GM19025 (cell line): ENCODE measurements around the gene MRC2.
"Not testable (repeated sequence)": the region's sequence is repeated elsewhere in the genome, so short reads cannot be mapped to it uniquely, and the experiment has no call there.

ENCODE experiments used
- ATAC-seq: cut with Tn5 transposase; IDR thresholded peaks from one replicate; pipeline ENCODE4 v1.9.1; 2021; ENCODE audit warnings: mild to moderate bottlenecking, low read depth, moderate library complexity; ENCODE audit not compliant: unreplicated experiment

Gene MRC2

DNA sequence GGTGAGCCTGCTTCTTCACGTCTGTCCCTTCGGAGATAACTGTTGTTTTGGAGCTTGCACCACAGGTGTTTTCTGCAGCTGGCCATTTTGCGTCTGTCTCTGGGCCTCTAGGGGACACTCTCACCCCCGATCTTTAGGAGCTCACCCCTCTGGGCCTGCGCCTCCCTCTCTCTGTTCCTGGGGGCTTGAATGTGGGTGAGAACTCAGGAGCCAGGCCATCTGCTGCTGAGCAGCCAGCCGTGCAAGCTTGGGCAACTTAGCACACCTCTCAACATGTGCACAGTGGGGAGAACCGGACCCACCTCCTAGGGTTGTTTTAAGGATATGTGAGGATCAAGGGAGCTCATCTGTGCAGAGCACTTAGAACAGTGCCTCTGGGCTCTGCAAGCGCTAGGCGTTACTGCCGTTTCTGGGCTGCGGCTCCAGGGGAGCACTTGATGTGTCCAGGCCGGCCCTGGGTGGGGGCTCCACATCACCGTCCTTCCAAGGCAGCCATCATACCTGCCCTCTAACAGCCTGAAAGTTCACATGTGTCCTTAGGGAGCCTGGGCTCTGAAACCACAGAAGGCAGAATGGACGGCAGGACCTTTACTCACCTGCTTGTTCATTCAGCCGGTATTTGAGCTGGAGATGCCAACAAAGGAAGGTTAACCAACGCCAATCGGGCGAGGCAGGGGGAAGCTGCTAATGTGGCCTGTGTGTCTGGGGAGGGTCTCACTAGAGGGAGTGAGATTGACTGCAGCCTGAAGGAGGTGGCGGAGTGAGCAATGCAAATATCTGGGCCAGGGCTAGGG is 66.3 kb downstream of the MRC2 start:
- no peak for ATAC-seq

GRCh38 chr17:62695093-62695738 is 67.7 kb downstream of the MRC2 start:
- ATAC-seq: not testable (repeated sequence)

DNA sequence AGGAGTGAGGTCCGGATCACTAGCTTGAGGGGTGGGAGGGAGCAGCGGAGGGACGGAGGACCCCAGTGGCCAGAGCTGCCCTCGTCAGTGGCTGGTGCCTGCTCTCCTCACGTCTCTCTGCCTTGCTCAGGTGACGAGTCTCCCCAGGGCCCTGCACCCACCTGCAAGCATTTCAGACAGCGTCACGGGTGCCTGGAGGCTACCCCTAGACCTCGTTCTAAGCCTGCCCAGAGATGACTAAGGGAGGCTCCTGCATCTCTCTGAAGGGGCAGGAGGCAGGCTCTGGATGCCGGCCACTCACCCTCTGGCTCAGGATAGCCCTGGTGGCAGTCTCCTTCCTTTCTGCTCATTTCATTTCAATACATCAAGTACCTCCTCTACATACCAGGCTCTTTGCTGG is 68.8 kb downstream of the MRC2 start:
- no peak for ATAC-seq

DNA sequence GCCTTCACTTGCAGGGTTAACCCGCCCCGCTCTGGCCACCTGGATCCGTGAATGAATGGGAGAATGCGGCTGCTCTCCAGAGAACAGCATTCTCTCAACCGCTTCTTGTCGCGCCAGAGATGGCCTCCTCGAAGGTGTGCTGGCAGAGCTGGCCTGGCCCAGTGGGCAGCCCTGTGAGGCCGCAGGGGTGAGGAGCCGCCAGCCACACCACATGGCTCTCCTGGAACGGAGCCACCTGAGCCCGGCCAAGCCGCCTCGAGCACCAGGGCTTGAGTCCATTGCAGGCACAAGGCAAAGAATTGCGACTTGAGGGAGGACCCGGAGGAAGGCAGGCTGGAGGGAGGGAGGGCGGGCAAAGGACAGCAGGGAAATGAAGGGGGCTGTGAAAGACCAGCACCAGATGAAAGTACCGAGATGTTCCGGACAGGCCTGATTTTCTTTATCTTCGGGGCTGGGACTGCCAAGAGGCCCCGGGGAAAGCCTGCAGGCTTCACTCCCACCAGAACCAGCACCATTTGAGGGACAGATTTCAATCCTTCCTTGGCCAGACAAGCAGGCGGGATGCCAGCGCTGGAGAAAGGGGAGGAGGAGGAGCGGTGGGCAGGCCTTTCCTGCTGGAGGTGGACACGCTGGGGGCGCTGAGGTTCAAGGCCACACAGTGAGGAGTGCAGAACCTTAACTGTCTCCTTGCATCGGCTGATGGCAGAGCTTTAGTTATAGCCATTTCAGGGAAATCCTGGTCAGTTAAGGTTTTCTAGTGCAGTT is 69.4 kb downstream of the MRC2 start:
- ATAC-seq: no peak

GRCh38 chr17:62698459-62698858 is 71.0 kb downstream of the MRC2 start:
- not testable (repeated sequence) for ATAC-seq

- ATAC-seq: no peak
Measured at GRCh38 chr17:62700964-62701705, 73.7 kb downstream of the MRC2 start.

DNA sequence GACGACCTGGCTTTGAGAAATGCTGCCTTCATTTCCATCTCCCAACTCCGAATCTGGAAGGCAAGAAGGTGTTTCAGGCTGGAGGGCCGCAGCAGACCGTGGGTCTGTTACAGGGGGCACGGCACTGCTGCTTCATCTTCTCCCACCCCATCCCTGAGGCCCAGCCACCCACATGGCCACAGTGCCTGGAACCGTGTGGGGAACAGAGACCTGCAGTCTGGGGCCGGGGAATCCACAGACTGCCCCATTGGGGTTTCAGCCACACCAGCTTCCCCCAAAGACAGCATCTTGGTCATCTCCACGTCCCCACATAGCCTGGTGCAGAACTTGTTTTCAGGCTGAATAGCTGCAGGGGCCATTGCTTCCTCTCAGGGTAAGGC is 74.2 kb downstream of the MRC2 start:
- no peak for ATAC-seq

- ATAC-seq: no peak
Measured at GRCh38 chr17:62702746-62703260, 75.3 kb downstream of the MRC2 start.

DNA sequence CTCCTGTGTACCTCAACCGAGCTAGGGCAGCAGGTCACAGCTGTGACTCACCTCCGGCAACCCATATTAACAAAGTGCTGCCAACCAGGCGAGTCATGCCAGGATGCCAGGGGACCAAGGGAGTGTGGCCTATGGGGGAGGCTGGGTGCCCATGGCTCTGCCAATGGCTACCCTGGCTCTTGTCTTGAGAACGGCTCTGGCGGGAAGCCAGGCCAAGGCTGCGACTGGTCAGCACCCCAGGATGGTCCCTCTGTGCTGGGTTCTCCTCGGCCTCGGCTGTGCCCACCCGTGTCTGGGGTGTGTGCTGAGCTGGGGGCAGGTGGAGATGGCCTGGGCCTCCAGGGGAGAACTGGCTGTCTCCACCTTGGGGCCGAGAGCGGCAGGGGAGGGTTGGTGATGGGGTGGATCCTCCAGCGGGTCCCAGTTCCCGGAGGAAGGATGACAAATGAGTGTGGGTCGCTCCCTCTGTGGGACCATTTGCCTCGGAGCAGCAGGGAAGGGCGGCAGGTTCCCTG is 75.8 kb downstream of the MRC2 start:
- ATAC-seq: no peak

- ATAC-seq: peak; percentile 83
Measured at GRCh38 chr17:62703776-62704380, 76.4 kb downstream of the MRC2 start.

DNA sequence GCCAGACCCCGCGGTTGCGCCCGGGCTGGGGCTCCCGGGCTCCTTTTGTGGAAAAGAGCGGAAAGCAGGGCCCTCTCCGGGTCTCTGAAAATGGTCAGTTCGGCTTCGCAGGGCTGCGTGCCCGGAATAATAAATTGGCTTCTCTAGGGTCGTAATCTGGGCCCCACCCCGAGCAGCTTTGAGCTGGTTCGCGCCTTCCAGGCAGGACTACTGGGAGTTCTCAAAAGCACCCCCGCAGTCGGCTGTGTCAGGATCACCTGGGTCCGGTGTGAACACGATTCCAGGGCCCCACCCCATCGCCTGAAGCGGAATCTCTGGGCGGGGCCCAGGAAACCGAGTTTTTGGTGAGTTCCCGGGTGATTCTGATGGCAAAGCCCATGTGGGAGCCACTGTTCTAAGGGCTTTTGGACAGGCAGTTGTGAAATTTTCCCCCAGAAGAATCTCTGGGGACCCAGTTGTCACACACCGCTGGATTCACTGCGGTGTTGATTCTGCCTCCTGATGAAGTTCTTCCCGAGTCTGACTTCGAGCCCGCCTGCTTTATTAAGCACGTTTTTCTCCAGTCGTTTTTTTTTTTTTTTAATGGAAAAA is 77.0 kb downstream of the MRC2 start:
- no peak for ATAC-seq

DNA sequence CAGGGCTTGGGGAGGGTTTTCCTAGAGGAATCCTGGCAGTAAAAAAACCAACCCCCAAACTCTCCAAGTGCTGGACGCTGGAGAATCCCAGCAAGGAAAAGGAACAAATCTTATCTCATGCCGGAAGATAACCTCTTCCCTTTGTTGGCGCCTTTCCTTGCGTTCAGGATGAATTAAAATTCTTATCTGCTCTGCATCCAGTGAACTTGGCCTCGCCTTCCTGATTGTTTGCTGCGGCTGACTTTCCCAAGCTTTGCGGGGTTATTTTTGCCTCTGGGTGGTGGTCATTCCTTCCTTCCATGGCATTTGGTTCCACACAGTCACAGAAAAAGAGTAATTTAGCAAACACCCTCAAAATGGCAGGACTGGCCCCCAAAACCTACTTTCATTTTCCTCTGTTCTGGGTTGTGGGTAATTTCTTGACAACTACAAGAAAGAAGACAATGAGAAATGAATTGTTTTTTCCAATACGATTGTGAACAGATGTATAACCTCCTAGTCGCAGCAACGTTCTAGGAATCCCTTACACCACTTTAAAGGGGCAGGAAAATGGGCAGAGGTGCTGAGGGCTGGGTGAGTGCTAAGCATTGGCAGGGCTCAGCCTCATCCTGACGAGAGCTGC is 77.8 kb downstream of the MRC2 start:
- ATAC-seq: no peak

DNA sequence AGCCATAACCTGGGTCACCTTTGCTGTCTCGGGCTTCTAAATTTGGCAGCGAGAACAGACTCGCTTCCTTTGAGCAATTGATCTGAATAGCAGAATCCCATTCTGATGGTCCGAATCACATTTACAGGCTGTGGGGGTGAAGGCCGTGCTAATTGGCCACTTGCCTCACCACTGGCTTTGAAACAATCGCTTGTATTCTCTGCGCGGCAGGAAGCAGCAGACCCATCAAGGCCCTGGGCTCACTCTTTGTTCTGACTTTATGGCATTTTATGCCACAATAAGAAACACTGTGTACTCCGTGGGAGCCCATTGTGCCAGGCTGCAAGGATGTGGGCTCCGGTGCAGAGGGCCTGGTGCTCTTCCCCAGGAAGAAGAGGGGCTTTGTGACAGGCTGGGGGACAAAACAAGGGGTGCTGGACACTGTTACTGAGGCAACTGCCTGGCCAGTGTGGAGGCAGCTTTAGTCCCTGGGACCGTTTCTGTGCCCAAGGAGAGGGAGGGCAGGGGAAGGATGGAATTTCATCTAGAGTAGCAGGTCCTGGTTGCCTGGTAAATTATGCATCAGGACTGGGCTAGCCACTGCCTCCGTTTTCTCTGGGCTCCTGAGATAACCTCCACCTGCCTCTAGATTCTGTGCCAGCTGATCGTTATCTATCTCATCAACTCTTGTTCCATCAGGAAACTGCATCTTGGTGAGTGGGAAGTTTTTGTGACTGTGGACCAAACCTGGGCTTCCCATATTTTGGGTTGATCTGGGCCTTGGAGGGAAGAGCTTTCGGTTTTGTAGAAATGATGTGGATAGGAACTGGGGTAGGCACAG is 78.5 kb downstream of the MRC2 start:
- no peak for ATAC-seq

DNA sequence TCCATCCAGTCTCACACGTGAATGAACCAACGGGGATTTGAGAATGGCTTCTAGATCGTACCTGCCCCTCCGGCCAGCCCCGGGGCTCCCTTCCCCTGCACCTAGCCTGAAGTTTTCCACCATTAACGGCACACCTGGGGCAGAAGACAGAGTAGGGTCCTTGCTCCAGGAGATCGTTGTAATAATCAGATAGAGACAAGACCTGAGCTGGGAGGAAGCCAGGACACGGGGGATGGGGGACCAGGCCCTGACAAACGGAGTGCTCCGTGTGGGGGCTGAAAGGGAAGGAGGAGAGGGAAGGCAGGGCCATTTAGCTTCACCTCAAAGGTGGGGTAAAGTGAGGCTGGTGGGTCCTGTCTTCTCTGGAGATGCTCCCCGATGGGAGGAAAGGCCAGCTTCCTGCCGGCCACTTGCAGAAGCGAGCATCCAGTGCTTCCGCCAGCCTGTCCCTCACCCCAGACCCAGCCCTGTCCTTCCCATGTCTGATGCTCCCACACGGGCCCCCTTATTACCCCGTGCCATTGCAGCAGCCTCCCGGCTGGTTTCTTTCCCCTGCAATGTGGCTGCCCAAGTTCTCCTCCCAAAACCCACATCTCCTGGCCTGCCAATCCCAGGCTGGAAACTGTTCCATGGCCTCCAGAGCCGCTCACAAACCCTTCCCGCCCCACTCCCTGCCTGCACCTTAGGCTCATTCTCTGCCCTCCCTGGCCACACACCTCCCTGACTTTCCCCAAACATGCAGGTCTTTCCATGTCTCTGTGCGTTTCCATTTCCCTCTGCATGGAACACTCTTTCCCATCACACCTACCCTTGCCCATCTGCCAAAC is 79.3 kb downstream of the MRC2 start:
- no peak for ATAC-seq

DNA sequence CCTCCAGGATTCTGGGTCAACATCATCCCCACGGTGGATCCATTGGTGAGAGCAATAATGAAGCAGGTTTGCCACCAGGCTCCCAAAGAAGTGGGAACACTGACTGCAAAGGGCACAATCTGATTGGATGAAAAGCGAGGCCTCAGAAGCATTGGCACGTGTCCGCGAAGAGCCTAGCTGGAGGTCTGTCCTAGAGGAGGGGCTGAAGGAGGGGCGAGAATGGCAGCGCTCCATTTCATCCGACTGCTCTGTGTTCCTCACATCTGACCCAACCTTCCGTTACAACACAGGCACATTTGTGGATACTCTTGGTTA is 79.9 kb downstream of the MRC2 start:
- no peak for ATAC-seq

- no peak for ATAC-seq
Measured at GRCh38 chr17:62708587-62708986, 81.1 kb downstream of the MRC2 start.

DNA sequence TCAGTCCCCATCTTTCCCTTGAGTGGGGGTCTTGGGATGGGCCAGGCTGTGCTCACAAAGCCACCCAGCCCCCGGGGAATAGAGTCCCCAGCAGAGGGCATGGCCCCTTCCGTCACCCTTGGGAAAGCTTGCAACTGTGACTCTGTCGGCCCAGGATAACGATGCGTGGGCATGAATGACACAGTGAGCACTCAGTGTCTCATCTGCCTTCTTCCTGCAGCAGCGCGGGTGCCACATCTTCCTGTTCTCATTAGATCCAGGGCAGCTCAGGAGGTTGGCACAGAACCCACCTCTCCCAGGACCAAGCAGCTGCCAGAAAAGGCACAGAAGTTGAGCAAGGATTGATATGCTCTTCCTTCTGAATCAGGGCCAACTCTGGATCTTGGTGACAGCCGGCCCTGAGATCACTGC is 84.7 kb downstream of the MRC2 start:
- no peak for ATAC-seq
